Brain microvascular endothelial cell (primary cell): Measurements from ENCODE around the gene NELL2.

ENCODE experiments used
- DNase-seq: peaks from one replicate; pipeline ENCODE4 v3.0.0-alpha.2; 2020
- H3K27ac ChIP-seq: fragments of 250-450 bp; sonication (Bioruptor Pico); 2 replicates; pipeline ENCODE4 v1.5.1; 2020; ENCODE audit warnings: mild to moderate bottlenecking, moderate library complexity
- H3K27me3 ChIP-seq: fragments of 250-450 bp; sonication (Bioruptor Pico); replicated peaks from 2 replicates; pipeline ENCODE4 v1.5.1; 2020; ENCODE audit warnings: mild to moderate bottlenecking
- H3K36me3 ChIP-seq: fragments of 250-450 bp; sonication (Bioruptor Pico); replicated peaks from 2 replicates; pipeline ENCODE4 v1.5.1; 2020; ENCODE audit warnings: mild to moderate bottlenecking
- H3K4me3 ChIP-seq: 2 replicates; pipeline ENCODE4 v1.5.1; 2011; ENCODE audit warnings: low read depth, mild to moderate bottlenecking, control low read depth, low read length, moderate library complexity
- in situ Hi-C: cut with HindIII; loops from 2 replicates; pipeline ENCODE4 v1.10.0; 2017; ENCODE audit warnings: low sequenced_read_pairs, low pct_ligation_motif_present
- TF ChIP-seq, protein P1 (sequence below): IDR thresholded peaks from 2 replicates; pipeline ENCODE4 v1.5.1; 2011; ENCODE audit warnings: low read depth, mild to moderate bottlenecking, moderate library complexity, low read length, control low read depth, inconsistent platforms; ENCODE audit errors: missing control alignments

NELL2 gene

GRCh38 chr12:44507461-44507860 lies 368.7 kb downstream of the NELL2 start:
- in situ Hi-C loops, result no loop called here
- no peak overlapping the region for H3K4me3 ChIP-seq
- no peak for DNase-seq
- TF ChIP-seq, protein P1, sequence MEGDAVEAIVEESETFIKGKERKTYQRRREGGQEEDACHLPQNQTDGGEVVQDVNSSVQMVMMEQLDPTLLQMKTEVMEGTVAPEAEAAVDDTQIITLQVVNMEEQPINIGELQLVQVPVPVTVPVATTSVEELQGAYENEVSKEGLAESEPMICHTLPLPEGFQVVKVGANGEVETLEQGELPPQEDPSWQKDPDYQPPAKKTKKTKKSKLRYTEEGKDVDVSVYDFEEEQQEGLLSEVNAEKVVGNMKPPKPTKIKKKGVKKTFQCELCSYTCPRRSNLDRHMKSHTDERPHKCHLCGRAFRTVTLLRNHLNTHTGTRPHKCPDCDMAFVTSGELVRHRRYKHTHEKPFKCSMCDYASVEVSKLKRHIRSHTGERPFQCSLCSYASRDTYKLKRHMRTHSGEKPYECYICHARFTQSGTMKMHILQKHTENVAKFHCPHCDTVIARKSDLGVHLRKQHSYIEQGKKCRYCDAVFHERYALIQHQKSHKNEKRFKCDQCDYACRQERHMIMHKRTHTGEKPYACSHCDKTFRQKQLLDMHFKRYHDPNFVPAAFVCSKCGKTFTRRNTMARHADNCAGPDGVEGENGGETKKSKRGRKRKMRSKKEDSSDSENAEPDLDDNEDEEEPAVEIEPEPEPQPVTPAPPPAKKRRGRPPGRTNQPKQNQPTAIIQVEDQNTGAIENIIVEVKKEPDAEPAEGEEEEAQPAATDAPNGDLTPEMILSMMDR, result no peak
- H3K27ac ChIP-seq, result no peak overlapping the region
- no peaks in the 10 kb centered on the region for H3K27me3 ChIP-seq
- no peaks in the 10 kb centered on the region for H3K36me3 ChIP-seq

DNA sequence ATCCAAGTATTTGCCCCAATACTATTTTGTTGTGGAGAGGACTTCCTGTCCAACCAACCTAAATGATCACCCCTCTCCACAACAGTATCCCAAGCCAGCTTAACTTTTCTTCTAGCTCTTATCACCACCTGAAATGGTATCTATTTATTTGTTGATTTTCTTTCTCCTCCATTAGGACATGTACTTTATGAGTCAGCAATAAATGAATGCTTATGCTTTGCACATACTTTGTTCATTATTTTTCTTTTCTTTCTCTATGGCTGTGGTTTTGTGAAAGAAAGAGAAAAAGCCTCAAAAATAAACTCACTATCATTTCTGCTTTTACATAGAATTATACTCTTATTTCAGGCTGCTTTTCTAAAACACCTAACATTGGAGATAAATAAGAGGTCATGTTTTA lies 371.3 kb downstream of the NELL2 start:
- Histone ChIP-seq H3K4me3 (no peak overlapping the region), H3K27ac (no peak overlapping the region), H3K36me3 (no peaks in the 10 kb centered on the region), H3K27me3 (no peaks in the 10 kb centered on the region)
- in situ Hi-C loops, result no loop called here
- DNase-seq, result no peak
- TF ChIP-seq, protein P1, result no peak

GRCh38 chr12:44503329-44503728 lies 372.8 kb downstream of the NELL2 start:
- Histone ChIP-seq H3K27me3 (no peaks in the 10 kb centered on the region), H3K27ac (no peak overlapping the region), H3K4me3 (no peak overlapping the region), H3K36me3 (no peaks in the 10 kb centered on the region)
- in situ Hi-C loops, result no loop called here
- no peak for DNase-seq
- TF ChIP-seq, protein P1, result no peak

DNA sequence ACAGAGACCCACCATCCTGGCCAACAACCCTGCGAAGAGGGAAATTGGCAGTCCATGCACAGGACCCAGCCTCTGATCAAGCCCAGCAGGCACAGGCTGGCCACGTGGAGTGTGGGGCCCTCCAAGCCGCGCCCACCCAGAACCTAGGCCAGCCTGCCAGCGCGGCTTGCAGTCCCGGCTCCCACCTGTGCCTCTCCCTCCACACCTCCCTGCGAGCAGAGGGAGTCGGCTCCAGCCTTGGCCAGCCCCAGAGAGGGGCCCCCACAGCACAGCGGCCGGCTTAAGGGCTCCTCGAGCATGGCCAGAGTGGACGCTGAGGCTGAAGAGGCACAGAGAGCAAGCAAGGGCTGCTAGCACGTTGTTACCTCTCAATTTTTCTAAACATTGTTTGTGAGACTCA lies 373.4 kb downstream of the NELL2 start:
- H3K4me3 ChIP-seq, result no peak overlapping the region
- in situ Hi-C loops, result no loop called here
- DNase-seq, result no peak
- H3K27me3 ChIP-seq, result no peaks in the 10 kb centered on the region
- TF ChIP-seq, protein P1, result no peak
- no peak overlapping the region for H3K27ac ChIP-seq
- H3K36me3 ChIP-seq, result no peaks in the 10 kb centered on the region

DNA sequence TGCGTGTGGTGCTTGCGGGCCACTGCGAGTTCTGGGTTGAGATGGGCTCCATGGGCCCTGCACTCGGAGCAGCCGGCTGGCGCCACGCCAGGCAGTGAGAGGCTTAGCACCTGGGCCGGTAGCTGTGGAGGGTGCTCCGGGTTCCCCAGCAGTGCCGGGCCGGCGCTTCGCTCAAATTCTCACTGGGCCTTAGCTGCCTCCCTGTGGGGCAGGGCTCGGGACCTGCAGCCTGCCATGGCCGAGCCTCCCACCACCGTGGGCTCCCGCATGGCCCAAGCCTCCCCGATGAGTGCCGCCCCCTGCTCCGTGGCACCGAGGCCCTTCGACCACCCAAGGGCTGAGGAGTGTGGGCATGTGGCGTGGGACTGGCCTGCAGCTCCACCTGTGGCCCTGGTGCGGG lies 375.7 kb downstream of the NELL2 start:
- in situ Hi-C loops, result no loop called here
- H3K27me3 ChIP-seq, result no peaks in the 10 kb centered on the region
- TF ChIP-seq, protein P1, result no peak

DNA sequence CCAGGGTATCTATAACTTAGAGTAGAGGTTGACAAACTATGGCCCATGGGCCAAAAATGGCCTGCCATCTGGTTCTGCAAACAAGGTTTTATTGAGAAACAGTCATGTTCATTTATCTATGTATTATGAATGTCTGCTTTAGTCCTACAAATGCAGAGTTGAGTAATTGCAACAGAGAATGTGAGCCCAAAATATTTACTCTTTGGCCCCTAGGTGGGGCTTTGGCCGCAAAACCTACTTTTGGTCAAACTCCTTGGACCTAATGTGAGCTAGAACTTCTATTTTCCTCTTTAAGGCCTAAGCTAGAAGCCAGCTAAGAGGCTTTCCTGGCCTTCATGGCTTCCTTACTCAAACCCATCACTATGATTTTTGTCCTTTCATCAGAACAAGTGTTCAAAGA lies 379.1 kb downstream of the NELL2 start:
- no peak overlapping the region for H3K27ac ChIP-seq
- no peak for DNase-seq
- in situ Hi-C loops, result no loop called here
- H3K4me3 ChIP-seq, result no peak overlapping the region
- H3K27me3 ChIP-seq, result no peaks in the 10 kb centered on the region
- TF ChIP-seq, protein P1, result no peak
- no peaks in the 10 kb centered on the region for H3K36me3 ChIP-seq

More for the DNA sequence above, 375.7 kb downstream of the NELL2 start:
- Histone ChIP-seq H3K36me3 (no peaks in the 10 kb centered on the region), H3K27ac (no peak overlapping the region), H3K4me3 (no peak overlapping the region)
- DNase-seq, result no peak
